ENCODE data around the gene COL4A4. TPM values are rescaled to one million over a fixed set of nuclear protein-coding genes. Genes with fewer than 3 reads are reported as not detected.

The COL4A4 gene
- polyA plus RNA-seq, 2 of the 4 experiments (the other 2 are of a cell fraction) = 1.7 to 6.8 TPM

- 84% methylated on average over 3 of the region's 3 CpGs for WGBS (ENCODE audit: missing lambda C conversion rate)
- ATAC-seq (no peak), FAIRE-seq (no peak), DNase-seq (ENCODE audit: low read depth in 1 of 2, low spot score in 1 of 2) (no peak)
- H3K27ac ChIP-seq = no peak overlapping the region
- ChIA-PET POLR2A (no interaction called here), CTCF (no interaction called here)
- TF ChIP-seq MAFK (IDR thresholded peaks at IDR 0.05; ENCODE audit: partially characterized antibody) = no peak
- no peak for TF ChIP-seq PBX3 (IDR thresholded peaks at IDR 0.05)
- TF ChIP-seq NR3C1 (IDR thresholded peaks at IDR 0.05) = no peak
- no peak for TF ChIP-seq FOSB (CRISPR knock-in tag; IDR thresholded peaks at IDR 0.05)
- TF ChIP-seq MAX (IDR thresholded peaks at IDR 0.05) = no peak
- TF ChIP-seq RCOR1 (IDR thresholded peaks at IDR 0.05; ENCODE audit: low read depth, low read length) = no peak
- TF ChIP-seq ATOH8 (CRISPR knock-in tag; IDR thresholded peaks at IDR 0.05; ENCODE audit: low read depth) = no peak
- no peak for TF ChIP-seq PHF8 (IDR thresholded peaks at IDR 0.05; ENCODE audit: borderline replicate concordance, low read depth)
- no peak for TF ChIP-seq ZSCAN20 (CRISPR knock-in tag; IDR thresholded peaks at IDR 0.05)
- TF ChIP-seq JUN (IDR thresholded peaks at IDR 0.05) = no peak
- no peak for TF ChIP-seq CHD2 (IDR thresholded peaks at IDR 0.05; ENCODE audit: low read length, partially characterized antibody)
- TF ChIP-seq, protein P1, sequence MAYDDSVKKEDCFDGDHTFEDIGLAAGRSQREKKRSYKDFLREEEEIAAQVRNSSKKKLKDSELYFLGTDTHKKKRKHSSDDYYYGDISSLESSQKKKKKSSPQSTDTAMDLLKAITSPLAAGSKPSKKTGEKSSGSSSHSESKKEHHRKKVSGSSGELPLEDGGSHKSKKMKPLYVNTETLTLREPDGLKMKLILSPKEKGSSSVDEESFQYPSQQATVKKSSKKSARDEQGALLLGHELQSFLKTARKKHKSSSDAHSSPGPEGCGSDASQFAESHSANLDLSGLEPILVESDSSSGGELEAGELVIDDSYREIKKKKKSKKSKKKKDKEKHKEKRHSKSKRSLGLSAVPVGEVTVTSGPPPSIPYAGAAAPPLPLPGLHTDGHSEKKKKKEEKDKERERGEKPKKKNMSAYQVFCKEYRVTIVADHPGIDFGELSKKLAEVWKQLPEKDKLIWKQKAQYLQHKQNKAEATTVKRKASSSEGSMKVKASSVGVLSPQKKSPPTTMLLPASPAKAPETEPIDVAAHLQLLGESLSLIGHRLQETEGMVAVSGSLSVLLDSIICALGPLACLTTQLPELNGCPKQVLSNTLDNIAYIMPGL (CRISPR knock-in tag; IDR thresholded peaks at IDR 0.05; ENCODE audit: borderline replicate concordance) = no peak
- no peak for TF ChIP-seq HOXB13 (CRISPR knock-in tag; IDR thresholded peaks at IDR 0.05; ENCODE audit: low read depth)
- TF ChIP-seq JUNB (IDR thresholded peaks at IDR 0.05) = no peak
- TF ChIP-seq RAD21 (conservative IDR thresholded peaks at IDR 0.05 in 1 of 2, IDR thresholded peaks at IDR 0.05 in 1 of 2) = no peak
- no peak for TF ChIP-seq POLR2A (IDR thresholded peaks at IDR 0.05; ENCODE audit: low read length)
- TF ChIP-seq CEBPB (IDR thresholded peaks at IDR 0.05) = no peak
- TF ChIP-seq ESRRA (IDR thresholded peaks at IDR 0.05; ENCODE audit: borderline replicate concordance, low read length) = no peak
- H3K4me1 ChIP-seq = no peaks in the 10 kb centered on the region
- no peaks in the 10 kb centered on the region for H3K9me3 ChIP-seq
- H3K4me3 ChIP-seq = no peak overlapping the region
- no peak overlapping the region for H3K4me2 ChIP-seq
Observed at GRCh38 chr2:227198866-227199265, 34.9 kb upstream of the COL4A4 start.

GRCh38 chr2:227194219-227194618, 30.2 kb upstream of the COL4A4 start:
- Histone ChIP-seq H3K4me3 (no peak overlapping the region), H3K4me2 (no peak overlapping the region), H3K4me1 (peaks cover 18% of the 10 kb centered on the region; the same call in 2 of the 3 replicates), H3K9me3 (no peaks in the 10 kb centered on the region), H3K27ac (0 out of 6 replicates have a peak overlapping the region, but pooled peaks of 1 of the 2 experiments have one; percentile 19)
- POLR2A ChIA-PET = no interaction called here
- FAIRE-seq (no peak), ATAC-seq (no peak), DNase-seq (ENCODE audit: low read depth in 1 of 2, low spot score in 1 of 2) (no peak)
- 78% methylated on average over 2 of the region's 2 CpGs for whole genome bisulfite sequencing (ENCODE audit: missing lambda C conversion rate)
- CTCF ChIA-PET = no interaction called here
- no peak for TF ChIP-seq CBX2 (IDR thresholded peaks at IDR 0.05; ENCODE audit: borderline replicate concordance, low read depth)
- TF ChIP-seq ZSCAN20 (CRISPR knock-in tag; IDR thresholded peaks at IDR 0.05) = no peak
- TF ChIP-seq TP53 (CRISPR knock-in tag; IDR thresholded peaks at IDR 0.05) = no peak

DNA sequence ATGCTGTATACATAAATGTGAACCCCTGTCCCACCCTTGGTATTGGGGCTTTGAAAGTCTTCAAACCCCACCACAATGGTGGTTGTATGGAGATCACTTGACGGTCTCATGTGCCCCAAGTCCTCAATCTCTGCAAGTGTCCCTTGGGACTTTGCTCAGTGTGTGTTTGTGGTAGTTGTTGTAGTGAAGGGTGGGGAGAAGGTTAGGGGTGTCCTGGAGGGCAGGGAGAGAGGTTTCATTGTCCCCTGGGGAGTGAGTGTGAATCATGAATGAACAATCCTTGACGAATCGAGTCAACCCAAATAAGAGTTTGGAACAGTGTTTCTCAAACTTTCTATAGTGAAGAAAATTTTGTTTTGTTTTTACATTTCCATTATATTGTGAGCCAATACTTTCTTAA, 28.5 kb upstream of the COL4A4 start:
- CTCF ChIA-PET = no interaction called here
- FAIRE-seq = no peak
- Histone ChIP-seq H3K4me1 (peaks cover 35% of the 10 kb centered on the region), H3K4me2 (no peak overlapping the region), H3K4me3 (no peak overlapping the region), H3K9me3 (no peaks in the 10 kb centered on the region), H3K27ac (peak overlapping the region in 1 of 2 experiments; percentile 47; a peak in 3 of 6 replicates)
- no peak for ATAC-seq
- 85% methylated on average over 3 of the region's 3 CpGs for WGBS (ENCODE audit: missing lambda C conversion rate)
- TF ChIP-seq MAZ (IDR thresholded peaks at IDR 0.05; ENCODE audit: borderline replicate concordance, low read depth, low read length) (no peak), ZNF302 (CRISPR knock-in tag; IDR thresholded peaks at IDR 0.05) (no peak), HOXB13 (CRISPR knock-in tag; IDR thresholded peaks at IDR 0.05; ENCODE audit: low read depth) (no peak), CBX2 (IDR thresholded peaks at IDR 0.05; ENCODE audit: borderline replicate concordance, low read depth) (no peak), TP53 (CRISPR knock-in tag; IDR thresholded peaks at IDR 0.05) (no peak)
- TF ChIP-seq, protein P2, sequence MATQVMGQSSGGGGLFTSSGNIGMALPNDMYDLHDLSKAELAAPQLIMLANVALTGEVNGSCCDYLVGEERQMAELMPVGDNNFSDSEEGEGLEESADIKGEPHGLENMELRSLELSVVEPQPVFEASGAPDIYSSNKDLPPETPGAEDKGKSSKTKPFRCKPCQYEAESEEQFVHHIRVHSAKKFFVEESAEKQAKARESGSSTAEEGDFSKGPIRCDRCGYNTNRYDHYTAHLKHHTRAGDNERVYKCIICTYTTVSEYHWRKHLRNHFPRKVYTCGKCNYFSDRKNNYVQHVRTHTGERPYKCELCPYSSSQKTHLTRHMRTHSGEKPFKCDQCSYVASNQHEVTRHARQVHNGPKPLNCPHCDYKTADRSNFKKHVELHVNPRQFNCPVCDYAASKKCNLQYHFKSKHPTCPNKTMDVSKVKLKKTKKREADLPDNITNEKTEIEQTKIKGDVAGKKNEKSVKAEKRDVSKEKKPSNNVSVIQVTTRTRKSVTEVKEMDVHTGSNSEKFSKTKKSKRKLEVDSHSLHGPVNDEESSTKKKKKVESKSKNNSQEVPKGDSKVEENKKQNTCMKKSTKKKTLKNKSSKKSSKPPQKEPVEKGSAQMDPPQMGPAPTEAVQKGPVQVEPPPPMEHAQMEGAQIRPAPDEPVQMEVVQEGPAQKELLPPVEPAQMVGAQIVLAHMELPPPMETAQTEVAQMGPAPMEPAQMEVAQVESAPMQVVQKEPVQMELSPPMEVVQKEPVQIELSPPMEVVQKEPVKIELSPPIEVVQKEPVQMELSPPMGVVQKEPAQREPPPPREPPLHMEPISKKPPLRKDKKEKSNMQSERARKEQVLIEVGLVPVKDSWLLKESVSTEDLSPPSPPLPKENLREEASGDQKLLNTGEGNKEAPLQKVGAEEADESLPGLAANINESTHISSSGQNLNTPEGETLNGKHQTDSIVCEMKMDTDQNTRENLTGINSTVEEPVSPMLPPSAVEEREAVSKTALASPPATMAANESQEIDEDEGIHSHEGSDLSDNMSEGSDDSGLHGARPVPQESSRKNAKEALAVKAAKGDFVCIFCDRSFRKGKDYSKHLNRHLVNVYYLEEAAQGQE (IDR thresholded peaks at IDR 0.05) = no peak
- DNase-seq (ENCODE audit: low read depth in 1 of 2, low spot score in 1 of 2) = no peak
- POLR2A ChIA-PET = no interaction called here
